ENCODE data around the gene SEMA4A.

DNA sequence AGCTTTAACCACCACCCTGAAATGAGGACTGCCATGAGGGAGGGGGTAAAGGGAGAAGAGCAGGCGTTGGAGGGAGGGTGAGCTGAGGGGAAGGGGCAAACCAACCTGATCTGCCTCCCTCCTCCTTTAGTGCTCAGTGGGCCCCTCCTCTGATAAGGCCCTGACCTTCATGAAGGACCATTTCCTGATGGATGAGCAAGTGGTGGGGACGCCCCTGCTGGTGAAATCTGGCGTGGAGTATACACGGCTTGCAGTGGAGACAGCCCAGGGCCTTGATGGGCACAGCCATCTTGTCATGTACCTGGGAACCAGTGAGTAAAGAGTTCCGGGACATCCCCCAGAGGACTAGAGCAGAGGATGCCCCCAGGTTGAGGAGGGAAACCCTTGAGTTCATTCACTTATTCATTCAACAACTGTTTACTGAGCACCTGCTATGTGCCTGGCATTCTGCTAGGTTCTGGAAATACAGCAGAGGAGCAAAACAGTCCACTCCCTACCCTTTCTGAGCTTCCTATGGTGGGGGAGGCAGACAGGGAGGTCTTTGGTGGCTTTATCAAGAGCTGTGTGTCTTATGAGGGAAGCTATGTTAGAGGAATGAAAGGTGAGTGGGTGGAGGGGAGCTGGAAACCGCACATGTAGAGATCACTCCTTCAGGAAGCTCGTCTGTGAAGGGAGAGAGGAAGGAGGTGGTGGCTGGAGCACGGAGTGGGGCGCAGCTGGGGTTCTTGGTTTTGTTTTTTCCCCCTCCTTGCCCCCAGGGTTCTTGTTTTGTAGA is 19.5 kb downstream of the SEMA4A start:
- no peak for TF ChIP-seq ZNF408 (CRISPR knock-in tag; IDR thresholded peaks at IDR 0.05; ENCODE audit: low read depth)
- no peak for TF ChIP-seq MEF2D (tag; conservative IDR thresholded peaks at IDR 0.05; ENCODE audit: low read depth)
- TF ChIP-seq, protein P1, sequence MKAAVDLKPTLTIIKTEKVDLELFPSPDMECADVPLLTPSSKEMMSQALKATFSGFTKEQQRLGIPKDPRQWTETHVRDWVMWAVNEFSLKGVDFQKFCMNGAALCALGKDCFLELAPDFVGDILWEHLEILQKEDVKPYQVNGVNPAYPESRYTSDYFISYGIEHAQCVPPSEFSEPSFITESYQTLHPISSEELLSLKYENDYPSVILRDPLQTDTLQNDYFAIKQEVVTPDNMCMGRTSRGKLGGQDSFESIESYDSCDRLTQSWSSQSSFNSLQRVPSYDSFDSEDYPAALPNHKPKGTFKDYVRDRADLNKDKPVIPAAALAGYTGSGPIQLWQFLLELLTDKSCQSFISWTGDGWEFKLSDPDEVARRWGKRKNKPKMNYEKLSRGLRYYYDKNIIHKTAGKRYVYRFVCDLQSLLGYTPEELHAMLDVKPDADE (conservative IDR thresholded peaks at IDR 0.05; ENCODE audit: control insufficient read depth, low read depth, low read length), result no peak
- TF ChIP-seq KAT8 (IDR thresholded peaks at IDR 0.05; ENCODE audit: low read depth), result no peak
- TF ChIP-seq LARP7 (IDR thresholded peaks at IDR 0.05), result no peak
- no peak for TF ChIP-seq RFX5 (IDR thresholded peaks at IDR 0.05; ENCODE audit: low read depth, low read length)
- TF ChIP-seq YY1 (IDR thresholded peaks at IDR 0.05; ENCODE audit: borderline replicate concordance in 1 of 3, control insufficient read depth in 1 of 3, extremely low read depth in 1 of 3, insufficient read depth in 3 of 3, insufficient read length in 1 of 3, insufficient replicate concordance in 2 of 3, low read depth in 1 of 3, low read length in 2 of 3), result no peak
- TF ChIP-seq, protein P2, sequence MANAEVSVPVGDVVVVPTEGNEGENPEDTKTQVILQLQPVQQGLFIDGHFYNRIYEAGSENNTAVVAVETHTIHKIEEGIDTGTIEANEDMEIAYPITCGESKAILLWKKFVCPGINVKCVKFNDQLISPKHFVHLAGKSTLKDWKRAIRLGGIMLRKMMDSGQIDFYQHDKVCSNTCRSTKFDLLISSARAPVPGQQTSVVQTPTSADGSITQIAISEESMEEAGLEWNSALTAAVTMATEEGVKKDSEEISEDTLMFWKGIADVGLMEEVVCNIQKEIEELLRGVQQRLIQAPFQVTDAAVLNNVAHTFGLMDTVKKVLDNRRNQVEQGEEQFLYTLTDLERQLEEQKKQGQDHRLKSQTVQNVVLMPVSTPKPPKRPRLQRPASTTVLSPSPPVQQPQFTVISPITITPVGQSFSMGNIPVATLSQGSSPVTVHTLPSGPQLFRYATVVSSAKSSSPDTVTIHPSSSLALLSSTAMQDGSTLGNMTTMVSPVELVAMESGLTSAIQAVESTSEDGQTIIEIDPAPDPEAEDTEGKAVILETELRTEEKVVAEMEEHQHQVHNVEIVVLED (CRISPR knock-in tag; IDR thresholded peaks at IDR 0.05), result no peak
- TF ChIP-seq DNMT1 (IDR thresholded peaks at IDR 0.05), result no peak
